ENCODE measurements around the gene FAXDC2.
"Not testable (repeated sequence)": the region's sequence is repeated elsewhere in the genome, so short reads cannot be mapped to it uniquely, and the experiment has no call there.

FAXDC2 gene

GRCh38 chr5:154829589-154830218, 20.7 kb downstream of the FAXDC2 start:
- DNase-seq, result peak in 1 of 2 donors; percentile 21

GRCh38 chr5:154829181-154829588, 21.2 kb downstream of the FAXDC2 start:
- DNase-seq, result no peak

GRCh38 chr5:154824070-154824469, 26.3 kb downstream of the FAXDC2 start:
- DNase-seq, result no peak

- DNase-seq, result no peak
These were observed 26.8 kb downstream of the FAXDC2 start for GRCh38 chr5:154823605-154824004.

GRCh38 chr5:154822896-154823295, 27.5 kb downstream of the FAXDC2 start:
- DNase-seq, result not testable (repeated sequence)

- no peak for DNase-seq
These were observed 30.0 kb downstream of the FAXDC2 start for GRCh38 chr5:154820383-154820782.

GRCh38 chr5:154819546-154819945, 30.9 kb downstream of the FAXDC2 start:
- DNase-seq, result no peak

- DNase-seq, result no peak
These were observed 31.8 kb downstream of the FAXDC2 start for GRCh38 chr5:154818471-154819116.

GRCh38 chr5:154817815-154818214, 32.6 kb downstream of the FAXDC2 start:
- no peak for DNase-seq

- DNase-seq, result no peak
These were observed 33.4 kb downstream of the FAXDC2 start for GRCh38 chr5:154816891-154817492.

- DNase-seq, result no peak
These were observed 34.6 kb downstream of the FAXDC2 start for GRCh38 chr5:154815684-154816247.

GRCh38 chr5:154815025-154815424, 35.4 kb downstream of the FAXDC2 start:
- DNase-seq, result no peak

GRCh38 chr5:154813736-154814135, 36.7 kb downstream of the FAXDC2 start:
- no peak for DNase-seq

- no peak for DNase-seq
These were observed 37.2 kb downstream of the FAXDC2 start for GRCh38 chr5:154813158-154813557.

- DNase-seq, result peak; percentile 63 to 69
These were observed 38.5 kb downstream of the FAXDC2 start for GRCh38 chr5:154811653-154812465.

GRCh38 chr5:154811239-154811638, 39.2 kb downstream of the FAXDC2 start:
- no peak for DNase-seq

GRCh38 chr5:154806176-154806575, 44.2 kb downstream of the FAXDC2 start:
- DNase-seq, result no peak

- DNase-seq, result no peak
These were observed 48.4 kb downstream of the FAXDC2 start for GRCh38 chr5:154802050-154802449.

GRCh38 chr5:154801083-154801482, 49.3 kb downstream of the FAXDC2 start:
- no peak for DNase-seq

- DNase-seq, result no peak
These were observed 49.8 kb downstream of the FAXDC2 start for GRCh38 chr5:154800582-154800981.

GRCh38 chr5:154797762-154798161, 52.6 kb downstream of the FAXDC2 start:
- no peak for DNase-seq

- DNase-seq, result no peak
These were observed 55.2 kb downstream of the FAXDC2 start for GRCh38 chr5:154795235-154795596.

Measured in stimulated activated CD4-positive, alpha-beta T cell treated with anti-CD3 and anti-CD28 coated beads, Interleukin-2, amount 100 ng/mL, for 24 hours (primary cell).